ENCODE results near the gene SNX25.

- TF ChIP-seq CTCF (IDR thresholded peaks at IDR 0.05) (no peak), POLR2A (IDR thresholded peaks at IDR 0.05) (no peak), POLR2AphosphoS5 (IDR thresholded peaks at IDR 0.05; ENCODE audit: insufficient read depth in 1 of 2, low read depth in 1 of 2) (no peak)
Measured at GRCh38 chr4:185190306-185190856, 19.0 kb upstream of the SNX25 start.

All from vagina (tissue), 2 donors.